Activated T-cell treated with anti-CD3 and anti-CD28 coated beads for 4 hours (primary cell): Measurements from ENCODE around the gene ARHGEF37.
"Not testable (repeated sequence)": the region's sequence is repeated elsewhere in the genome, so short reads cannot be mapped to it uniquely, and the experiment has no call there.

Source experiments
- DNase-seq: peaks from one replicate; pipeline ENCODE4 v3.0.0-alpha.2; 2020

ARHGEF37 gene

DNA sequence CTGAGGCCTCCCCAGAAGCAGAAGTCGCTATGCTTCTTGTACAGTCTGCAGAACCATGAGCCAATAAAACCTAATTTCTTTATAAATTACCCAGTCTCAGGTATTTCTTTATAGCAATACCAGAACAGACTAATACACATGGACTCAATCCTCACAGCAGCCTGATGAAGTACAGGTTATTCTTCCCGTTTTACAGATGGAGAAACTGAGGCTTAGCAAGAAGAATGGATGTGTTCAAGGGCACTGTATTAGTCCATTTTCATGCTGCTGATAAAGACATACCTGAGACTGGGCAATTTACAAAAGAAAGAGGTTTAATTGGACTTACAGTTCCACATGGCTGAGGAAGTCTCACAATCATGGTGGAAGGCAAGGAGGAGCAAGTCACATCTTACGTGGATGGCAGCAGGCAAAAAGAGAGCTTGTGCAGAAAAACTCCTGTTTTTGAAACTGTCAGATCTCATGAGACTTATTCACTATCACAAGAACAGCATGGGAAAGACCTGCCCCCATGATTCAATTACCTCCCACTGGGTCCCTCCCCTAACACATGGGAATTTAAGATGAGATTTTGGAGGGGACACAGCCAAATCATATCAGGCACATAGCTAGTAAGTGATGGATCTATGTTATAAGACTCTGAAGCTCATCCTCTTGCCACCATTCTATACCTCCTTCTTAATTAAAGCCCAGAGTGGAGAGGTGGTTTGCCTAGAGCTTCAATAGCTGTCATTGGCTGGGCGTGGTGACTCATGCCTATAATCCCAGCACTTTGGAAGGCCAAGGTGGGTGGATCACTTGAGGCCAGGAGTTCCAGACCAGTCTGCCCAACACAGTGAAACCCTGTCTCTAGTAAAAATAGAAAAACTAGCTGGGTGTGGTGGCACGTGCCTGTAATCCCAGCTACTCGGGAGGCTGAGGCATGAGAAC lies 67.4 kb downstream of the ARHGEF37 start:
- not testable (repeated sequence) for DNase-seq

DNA sequence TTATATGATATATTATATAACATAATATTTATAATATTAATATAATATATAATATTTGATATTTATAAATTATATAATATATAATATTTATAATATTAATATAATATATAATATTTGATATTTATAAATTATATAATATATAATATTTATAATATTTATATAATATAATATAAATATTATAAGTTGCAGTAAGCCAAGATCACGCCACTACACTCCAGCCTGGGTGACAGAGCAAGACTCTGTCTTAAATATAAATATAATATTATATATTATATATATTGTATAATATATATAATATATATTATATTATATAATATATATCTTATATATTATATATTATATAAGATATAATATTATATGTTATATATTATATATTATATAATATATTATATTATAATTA lies 68.4 kb downstream of the ARHGEF37 start:
- DNase-seq = not testable (repeated sequence)

DNA sequence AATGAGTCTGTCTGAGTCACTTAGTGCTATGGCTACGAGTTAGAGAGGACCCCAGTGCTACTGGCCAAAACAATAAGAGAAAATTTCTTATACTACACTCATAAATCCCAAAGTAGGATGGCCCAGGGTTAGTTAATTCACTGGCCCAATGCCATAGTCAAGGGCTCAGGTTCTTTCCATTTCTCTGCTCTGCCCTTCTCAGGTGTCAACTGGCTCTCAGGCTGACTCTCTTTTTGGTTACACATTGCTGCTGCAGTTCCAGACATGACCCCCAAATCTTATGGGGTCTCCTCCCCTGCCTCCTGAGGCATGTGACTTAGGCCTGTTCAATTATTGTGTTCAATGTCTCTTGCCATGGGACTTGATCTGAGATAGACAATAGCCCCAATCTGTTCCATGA lies 70.4 kb downstream of the ARHGEF37 start:
- no peak for DNase-seq

DNA sequence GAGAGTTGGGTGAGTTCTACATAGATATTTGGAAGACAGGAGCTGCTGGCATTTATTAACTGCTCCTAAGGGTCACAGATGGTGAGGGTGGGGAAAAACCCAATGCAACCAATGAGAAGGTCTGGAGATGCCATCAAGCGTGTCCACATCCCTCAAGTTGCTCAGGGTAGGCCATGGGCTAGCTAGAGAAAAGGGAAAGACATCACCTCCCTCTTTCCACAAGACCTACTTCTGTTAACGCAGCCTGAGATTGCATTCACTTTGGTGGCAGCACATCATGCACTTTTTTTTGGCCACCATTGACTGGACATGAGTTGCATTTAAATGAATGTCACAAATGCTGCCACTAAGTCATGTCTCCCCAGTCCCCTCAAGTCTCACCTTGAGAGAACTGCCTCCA lies 71.4 kb downstream of the ARHGEF37 start:
- no peak for DNase-seq

DNA sequence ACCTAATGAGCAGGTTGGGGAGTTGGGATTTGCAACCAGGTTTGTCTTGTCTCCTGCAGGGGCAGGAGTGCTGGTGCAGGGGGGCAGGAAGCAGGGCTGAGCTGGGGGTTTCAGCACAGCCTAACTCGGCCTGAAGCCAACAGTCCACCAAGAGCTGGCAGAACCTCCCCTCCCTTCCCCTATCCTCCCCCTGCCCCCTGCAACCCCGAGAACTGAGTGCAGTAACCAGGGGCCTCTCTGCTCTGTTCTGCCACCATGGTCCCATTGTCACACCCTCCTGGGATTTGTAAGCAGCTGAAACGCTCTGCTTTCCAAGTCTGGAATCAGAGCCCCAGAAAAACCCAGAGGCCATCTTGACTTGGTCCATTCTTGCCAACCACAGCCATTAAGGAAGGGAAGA lies 72.9 kb downstream of the ARHGEF37 start:
- no peak for DNase-seq

DNA sequence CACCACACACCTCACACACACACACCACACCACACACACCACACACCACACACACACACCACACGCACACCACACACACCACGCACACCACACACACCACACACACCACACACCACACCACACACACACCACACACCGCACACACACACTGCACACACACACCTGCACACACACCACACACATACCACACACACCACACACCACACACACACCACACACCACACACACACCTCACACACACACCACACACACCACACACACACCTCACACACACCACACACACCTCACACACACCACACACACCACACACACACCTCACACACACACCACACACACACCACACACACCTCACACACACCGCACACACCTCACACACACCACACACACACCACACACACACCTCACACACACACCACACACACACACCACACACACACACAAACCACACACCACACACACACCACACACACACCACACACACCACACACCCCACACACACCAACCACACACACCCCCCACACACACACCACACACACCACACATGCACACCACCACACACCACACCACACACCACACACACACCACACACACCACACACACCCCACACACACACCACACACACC lies 73.7 kb downstream of the ARHGEF37 start:
- DNase-seq = no peak

DNA sequence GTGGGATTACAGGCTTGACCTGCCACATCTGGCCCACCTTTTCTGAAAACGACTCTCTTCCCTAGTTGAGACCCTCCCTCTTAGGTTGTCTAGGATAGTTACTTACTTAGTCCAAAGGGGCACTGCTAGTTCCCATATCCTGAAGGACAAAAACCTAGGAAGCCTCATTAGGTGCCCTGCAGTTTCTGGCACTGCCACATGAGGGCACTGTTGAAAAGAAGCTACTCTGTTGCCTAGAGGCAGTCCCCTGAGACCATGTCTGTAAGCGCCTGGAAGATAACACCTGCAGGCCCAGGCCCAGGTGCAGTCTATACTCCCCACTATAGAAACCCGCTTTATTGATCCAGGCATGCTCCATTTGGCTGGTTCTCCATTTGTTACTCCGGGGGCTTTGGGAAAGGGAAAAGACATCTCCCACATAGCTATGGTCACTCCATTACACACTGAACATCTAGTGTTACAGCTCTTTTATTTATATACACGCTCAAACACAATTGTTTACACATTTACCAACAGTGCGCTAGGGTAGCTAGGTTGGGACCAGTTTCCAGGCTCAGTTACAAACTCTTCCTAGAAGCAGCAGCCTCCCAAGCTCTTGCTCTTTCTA lies 75.4 kb downstream of the ARHGEF37 start:
- DNase-seq = no peak

DNA sequence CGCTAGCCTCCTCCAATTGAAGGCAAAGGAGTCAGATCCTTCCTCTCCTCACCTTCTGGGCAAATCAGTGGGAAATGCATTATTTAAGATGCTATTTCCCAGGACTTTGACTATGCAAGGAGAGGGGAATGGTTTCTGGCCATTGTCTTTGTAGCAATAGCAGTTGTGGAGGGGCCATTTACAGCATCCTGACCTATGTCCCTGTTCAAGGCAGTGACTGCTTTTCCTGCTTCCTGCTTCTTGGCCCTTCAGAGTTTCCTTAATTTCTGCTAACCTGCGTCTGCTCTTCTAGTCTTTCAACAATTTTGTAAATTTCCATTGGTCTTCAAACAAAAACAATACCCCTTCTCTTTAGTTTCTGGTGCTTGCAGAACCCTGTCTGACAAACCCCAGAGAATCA lies 76.0 kb downstream of the ARHGEF37 start:
- DNase-seq = no peak

DNA sequence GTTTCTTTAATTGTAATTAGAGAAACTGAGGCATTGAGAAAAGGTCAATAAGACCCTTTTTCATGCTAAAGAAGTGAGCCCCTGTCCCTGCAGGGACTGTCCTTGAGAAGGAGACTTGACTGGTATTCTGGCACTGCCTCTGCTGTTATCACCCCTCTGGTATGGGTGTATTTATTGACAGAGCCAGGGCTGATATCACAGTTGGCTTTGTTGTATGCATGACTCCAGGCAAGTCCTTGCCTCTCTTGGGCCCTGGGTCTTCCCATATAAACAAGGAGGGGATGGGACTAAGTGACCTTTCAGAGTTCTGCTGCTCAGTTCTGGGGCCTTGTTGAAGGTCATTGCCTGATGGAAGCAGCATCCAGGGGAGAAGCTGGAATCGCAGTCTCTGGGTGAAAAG lies 77.0 kb downstream of the ARHGEF37 start:
- DNase-seq = no peak

DNA sequence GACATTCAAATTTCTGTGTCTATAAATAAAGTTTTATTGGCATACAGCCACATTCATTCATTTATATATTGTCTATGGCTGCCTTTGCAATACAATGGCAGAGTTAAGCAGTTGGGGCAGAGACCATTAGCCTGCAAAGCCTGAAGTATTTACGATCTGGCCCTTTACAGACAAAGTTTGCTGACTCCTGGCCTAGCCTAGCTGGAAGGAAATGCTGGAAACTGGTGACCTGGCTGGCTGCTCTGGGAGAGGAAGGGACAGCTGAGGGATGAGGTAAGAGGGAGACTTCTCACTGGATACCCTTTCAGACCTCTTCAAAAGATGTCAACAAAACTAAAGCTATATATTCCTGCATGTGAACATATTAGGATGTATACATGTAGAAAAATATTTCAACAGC lies 82.8 kb downstream of the ARHGEF37 start:
- DNase-seq = no peak

DNA sequence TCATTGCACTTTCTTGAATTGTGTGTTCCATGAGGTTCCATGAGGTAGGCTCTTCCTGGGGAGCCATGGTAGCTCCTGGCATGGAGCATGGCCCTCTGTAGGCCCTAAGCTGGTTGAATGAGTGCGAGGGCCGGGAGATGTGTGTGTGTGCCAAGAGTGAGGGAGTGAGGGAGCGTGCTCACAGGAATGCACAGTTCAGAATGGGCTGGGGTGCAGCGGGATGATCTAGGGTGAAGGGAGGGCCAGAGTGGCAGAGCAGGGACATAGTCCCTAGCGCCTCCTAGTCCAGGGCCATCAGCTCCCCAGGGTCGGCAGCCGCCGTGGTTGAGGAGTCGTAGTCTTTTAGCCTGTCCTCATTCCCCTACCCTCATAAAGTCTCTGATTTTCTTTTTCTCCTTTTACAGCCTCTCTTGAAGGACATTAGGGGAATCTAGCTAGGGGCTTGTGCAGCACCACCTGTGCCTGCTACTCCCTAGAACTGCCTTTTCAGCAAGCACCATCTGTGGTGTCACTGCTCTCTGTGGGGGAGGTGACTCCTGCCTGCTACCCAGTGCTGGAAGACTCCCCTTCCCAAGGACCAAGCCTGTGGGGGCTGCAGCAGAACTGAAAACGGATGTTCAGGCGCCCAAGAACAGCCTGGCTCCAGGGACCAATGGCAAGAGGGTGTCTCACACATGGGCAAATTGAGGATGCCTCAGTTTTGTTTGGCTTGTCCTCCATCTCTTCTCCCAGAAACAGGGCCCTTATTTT lies 83.5 kb downstream of the ARHGEF37 start:
- no peak for DNase-seq

DNA sequence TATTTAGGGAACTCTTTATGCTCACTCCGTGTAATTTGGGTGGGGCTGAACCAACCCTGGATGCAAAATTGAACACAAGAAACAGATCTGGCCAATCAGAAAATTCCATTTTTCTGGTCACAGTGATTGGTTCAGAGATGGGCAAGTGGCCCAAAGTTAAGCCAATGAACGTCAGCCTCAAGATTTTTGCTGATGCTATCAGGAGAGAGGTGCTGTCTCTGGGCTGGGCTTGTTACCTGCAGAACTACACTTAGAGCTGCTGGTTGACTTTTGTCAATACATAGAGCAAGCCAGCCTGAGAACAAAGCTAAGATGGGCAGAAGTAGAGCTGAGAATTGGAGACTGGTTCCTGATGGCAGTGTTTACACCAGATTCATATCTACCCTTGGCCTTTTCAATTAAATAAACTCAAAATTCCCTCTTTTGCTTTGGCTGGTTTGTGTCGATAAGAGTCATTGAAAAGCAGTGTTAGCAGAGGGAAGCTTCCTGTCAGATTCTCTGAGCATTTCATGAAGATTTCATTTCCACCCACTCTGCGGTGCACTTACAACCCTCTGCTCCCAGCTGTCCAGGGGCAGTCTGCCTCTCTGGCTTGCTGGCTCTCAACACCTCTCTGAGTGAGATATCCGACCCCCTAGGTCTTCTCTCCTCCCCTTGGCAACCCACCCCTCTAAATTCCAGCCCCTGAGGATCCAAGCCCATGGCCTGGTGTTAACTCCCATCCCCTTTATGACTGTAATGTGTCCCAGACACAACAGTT lies 84.3 kb downstream of the ARHGEF37 start:
- DNase-seq = no peak

DNA sequence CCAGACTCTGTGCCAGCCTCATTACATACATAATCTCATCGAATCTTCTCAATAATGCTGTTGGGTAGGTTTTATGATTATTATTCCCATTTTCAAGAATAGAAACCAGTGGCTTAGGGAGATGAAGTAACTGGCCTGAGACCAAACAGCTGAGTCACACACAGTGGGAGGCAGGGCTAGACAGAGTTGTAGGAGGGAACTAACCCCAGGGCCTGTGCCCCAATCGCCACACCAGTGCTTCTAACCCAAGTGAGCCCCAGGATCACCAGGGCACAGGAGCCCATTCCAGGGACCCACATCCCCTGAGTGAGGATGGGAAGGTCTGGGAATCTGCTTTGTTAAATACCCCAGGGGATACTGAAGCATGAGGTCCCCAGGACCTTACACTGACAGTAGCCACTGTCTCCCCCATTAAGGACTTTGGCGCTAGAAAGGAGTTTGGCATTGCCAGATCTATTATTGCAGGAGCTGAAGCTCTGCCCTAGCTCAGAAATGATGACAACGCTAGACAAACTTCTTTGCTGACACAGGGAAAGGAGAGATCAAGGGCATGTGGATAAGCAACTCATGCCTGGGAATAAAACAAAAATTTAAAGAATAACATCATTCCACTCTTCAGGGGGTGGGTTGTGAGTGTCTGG lies 85.0 kb downstream of the ARHGEF37 start:
- DNase-seq = no peak

DNA sequence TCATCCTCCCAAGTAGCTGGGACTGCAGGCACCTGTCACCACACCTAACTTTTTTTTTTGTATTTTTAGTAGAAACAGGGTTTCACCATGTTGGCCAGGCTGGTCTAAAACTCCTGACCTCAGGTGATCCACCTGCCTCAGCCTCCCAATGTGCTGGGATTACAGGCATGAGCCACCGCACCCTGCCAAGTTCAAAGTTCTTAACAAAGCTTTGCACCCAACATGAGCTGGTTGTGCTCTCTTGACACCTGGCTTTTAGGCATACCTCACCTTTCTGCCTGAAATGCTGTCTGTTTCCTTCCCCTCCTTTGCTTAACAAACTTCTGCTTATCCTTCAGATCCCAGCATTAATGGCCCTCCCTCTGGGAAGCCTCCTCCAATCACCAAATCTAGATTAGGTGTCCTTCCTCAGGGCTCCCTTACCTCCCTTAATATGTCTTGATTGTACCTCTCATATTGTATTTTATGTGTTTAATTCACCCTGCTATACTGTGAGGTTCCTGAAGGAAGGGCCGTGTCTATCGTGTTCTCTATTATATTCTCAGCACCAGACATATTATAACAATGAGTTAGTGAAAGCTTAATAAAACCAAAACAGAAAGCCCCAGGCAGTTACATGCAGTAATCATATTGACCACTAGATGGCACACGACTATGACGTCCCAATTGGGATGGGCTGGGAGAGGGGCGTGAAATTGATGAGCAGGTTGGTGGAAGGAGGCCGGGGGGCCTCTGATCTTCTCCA lies 86.0 kb downstream of the ARHGEF37 start:
- DNase-seq = no peak

DNA sequence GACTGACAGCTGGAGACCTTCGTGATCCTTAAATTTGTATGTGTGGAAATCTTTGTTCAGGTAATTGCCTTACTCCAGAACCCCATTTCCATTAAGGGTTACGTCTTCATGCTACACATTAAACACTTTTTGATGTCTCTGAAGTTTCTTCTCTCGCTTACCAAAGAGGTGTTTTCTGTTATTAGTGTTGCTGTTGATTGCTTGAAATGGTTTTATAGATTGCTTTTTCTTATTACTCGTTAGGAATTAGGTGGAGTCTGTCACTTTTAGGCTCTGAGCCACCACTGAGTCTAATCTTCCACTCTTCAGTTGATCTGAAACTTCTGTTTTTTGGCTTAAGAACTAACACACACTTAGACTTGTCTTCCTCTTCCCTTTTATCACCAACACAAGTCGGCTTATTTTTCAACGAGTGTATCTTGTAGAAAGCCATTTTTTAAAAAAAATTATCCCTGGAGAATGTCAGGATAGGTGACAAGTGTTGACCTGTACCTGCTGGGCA lies 86.6 kb downstream of the ARHGEF37 start:
- no peak for DNase-seq

DNA sequence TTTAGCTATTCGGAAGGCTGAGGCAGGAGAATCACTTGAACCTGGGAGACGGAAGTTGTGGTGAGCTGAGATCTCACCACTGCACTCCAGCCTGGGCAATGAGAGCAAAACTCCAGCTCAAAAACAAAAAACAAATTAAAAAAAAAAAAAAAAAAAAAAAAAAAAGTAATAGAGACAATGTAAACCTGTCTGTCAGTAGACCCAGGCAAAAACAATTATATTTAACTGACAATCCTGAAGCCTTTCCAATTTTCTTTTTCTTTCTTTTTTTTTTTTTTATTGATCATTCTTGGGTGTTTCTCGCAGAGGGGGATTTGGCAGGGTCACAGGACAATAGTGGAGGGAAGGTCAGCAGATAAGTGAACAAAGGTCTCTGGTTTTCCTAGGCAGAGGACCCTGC lies 88.0 kb downstream of the ARHGEF37 start:
- not testable (repeated sequence) for DNase-seq

DNA sequence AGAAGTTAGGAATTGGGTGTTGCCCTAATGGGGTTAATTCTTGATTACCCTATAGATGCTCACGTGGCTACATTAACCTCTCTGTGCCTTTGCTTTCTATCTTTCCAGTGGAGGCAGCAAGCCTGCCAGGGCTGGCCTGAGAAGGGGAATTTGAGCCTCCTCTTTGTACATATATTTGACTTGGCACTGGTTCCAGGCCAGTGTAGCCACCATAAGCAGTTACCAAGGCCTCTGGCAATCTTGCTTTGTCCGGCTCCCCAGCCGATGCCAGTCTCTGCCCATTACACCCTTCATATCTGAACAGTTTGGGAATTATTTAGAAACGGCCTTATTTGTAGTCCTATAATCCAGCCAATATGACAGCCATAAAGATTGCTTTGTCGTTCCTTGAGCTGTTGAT lies 90.2 kb downstream of the ARHGEF37 start:
- no peak for DNase-seq

DNA sequence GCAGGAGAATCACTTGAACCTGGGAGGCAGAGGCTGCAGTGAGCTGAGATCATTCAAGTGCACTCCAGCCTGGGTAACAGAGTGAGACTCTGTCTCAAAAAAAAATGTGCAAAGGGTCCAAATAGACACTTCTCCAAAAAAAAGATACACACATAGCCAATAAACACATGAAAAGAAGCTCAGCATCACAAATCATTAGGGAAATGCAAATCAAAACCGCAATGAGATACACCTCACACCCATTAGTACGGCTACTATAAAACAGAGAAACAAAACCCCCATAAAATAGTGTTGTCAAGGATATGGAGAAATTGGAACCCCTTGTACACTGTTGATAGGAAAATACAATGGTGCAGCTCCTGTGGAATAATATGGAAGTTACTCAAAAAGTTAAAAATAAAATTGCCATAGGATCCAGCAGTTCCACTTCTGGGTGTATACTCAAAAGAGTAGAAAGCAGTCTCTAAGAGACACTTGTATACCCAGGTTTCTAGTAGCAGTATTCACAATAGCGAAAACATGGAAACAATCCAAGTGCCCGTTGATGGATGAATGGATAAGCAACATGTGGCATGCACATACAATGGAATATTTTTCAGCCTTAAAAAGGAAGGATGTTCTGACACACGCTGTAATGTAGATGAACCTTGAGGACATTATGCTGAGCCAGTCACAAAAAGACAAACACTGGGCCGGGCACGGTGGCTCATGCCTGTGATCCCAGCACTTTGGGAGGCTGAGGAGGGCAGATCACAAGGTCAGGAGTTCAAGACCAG lies 91.6 kb downstream of the ARHGEF37 start:
- no peak for DNase-seq

DNA sequence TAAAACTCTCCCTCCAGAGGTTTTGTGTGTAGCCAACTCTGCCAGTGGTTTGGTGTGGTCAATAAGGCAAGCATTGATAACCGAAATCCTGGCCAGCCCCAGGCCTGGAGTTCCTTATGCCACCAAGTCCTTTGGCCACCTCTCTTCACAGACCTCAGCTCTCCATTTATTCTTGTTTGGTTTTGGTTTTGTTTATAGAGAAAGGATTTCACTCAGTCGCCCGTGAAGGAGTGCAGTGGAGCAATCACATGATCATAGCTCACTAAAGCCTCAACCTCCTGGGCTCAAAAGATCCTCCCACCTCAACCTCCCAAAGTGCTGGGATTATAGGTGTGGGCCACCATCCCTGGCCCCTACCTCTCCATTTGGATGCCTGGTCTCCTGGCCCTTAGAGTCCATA lies 93.4 kb downstream of the ARHGEF37 start:
- no peak for DNase-seq

DNA sequence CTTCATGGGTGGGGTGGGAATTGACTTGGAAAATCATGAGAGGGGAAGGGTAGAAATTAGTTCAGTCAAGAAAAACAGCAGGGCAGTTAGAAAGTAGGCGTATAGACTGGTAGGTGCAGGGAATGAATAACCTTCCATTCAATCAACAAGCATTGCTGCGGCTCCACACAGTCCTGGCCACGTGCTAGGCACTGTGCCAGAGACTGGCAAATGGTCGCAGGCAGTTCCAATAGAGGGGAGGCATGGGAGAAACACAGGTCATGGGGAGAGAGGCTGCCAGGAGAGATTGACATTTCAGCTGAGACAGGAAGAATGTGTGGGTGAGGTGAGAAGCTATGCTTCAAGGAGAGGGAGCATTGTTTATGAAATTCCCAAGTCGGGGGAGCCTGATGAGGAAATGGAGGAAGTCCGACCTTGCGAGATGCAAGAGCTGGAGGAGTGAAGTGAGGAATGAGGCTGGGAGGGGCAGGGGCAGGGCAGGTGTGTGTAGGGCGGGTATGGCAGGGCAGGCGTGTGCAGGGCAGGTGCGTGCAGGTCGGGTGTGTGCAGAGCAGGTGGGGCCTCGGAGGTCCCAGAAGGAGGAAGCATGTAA lies 94.4 kb downstream of the ARHGEF37 start:
- DNase-seq = no peak
